HG03521 (cell line): ENCODE data around the gene DOCK4.

Experiments used
- ATAC-seq: cut with Tn5 transposase; IDR thresholded peaks from one replicate; pipeline ENCODE4 v1.9.1; 2021; ENCODE audit warnings: mild to moderate bottlenecking, moderate library complexity; ENCODE audit not compliant: unreplicated experiment

DOCK4 gene

DNA sequence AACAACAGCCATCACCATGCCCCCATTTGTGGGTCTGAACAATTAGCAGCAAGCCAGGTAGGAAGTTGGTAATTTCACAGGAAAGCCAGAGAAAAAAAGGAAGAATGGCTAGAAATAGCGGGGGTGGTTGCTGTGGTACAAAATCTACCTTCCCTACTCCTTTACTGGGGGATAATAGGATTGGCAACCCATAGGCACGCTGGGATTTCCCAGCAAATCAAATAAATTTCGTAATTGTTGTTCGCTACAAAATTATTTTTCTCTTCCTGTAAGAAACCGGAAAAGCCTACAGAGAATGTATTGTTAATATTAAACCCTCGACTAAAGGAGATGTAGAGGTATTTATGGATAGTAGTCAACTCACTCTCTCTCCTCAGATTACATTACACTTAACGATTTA lies 123.9 kb downstream of the DOCK4 start:
- ATAC-seq: no peak

DNA sequence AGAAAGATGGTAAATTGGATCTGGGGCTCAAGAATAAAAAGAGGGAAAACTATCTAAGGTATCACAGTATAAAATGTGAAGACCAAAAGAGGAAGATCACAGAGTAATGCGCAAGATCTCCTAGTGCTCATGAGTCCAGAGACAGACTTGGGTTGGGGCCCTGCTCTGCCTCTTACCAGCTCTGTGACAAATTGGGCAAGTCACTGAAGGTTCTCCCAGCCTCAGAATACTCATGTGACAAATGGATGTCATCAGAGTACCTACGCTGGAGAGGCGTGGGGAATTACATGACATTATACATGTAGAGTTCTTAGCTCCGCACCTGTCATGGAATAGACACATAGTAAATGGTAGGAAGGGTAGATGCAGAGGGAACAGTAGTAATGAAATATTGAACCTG lies 124.4 kb downstream of the DOCK4 start:
- ATAC-seq: no peak

DNA sequence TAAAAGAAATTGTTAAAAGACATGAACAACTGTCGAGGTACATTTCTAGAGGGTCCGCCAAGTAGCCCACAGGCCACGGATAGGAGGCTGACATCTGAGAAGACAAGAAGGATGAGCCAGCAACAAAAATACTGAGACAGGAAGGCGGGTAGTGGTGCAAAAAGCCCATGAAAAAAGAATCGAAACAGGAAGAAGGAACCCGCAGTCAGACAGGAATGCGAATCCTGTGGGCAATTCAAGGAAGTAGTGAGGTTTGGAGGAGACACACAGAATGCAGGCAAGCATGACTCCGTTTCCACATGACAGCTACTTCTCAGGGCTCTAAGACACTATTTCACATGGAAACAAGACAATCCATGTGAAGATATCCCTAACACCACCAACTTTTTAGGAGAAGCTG lies 125.2 kb downstream of the DOCK4 start:
- peak; percentile 33 for ATAC-seq

DNA sequence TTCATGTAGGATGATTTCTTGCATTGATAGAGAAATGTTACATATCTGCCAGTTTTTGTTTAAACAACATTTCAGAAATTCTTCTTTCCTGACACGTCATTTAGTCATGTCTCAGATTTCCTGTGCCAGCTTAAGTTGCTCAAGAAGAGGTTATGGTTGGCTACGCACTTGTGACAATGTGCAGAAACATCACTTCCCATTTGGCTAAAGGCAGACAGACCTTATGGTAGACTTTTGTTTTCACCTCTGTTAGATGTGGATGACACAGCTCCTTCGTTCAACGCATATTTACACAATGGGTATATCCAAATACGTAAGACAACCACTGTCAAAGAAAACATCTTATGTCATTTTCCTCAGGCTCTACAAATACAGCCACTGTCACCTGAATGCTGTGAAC lies 125.8 kb downstream of the DOCK4 start:
- ATAC-seq: peak; percentile 81

DNA sequence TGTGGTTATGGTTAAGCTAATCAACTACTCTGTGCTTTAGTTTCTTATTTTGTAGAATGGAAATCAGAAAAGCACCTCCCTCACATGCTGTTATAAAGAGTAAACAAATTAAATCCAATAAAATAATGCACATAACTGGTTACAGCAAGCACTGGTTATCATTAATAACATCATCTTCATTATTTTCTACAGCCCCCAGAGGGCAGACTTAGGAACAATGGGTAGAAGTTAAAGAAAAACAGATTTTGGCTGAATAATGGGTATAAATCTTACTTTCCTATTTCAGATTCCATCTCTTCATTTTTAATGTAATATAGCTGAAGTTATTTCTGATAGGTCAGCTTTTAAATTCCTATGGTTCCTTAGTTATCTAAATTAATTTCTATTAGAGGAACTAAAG lies 126.5 kb downstream of the DOCK4 start:
- no peak for ATAC-seq

DNA sequence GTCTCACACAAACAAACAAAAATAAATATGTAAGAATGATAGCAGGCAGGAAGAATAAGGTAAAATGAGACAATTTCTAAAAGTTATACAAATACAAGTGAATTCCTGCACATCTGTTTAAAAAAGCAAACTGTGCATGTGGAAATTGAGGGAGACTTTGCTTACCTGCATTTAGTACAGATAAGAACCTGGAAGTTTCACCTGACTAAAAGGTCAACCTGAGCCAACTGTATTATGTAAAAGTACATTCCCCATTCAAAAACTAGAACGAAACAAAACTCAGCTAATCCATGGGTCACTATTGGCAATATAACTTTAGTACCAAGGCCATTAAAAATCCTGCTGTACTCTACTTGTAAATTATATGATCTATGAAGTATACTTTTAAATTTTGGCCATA lies 127.1 kb downstream of the DOCK4 start:
- ATAC-seq: no peak

DNA sequence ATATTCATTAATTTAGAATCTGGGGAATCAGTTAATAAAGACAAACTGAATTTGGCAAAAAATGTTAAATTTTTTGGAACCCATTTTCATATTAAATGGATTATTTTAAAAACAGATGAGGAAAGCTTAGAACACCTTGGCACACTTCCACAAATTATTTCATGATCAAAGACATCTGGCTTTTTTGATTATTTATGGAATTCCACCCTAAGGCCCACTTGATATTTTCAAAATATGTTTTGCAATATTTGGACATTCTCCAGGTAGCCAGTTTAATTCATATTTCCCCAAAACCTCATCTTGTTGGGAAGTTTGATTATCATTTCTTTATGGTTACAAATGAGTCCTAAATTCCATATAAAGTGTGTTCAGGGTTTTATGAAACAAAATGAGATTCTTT lies 129.9 kb downstream of the DOCK4 start:
- ATAC-seq: no peak

DNA sequence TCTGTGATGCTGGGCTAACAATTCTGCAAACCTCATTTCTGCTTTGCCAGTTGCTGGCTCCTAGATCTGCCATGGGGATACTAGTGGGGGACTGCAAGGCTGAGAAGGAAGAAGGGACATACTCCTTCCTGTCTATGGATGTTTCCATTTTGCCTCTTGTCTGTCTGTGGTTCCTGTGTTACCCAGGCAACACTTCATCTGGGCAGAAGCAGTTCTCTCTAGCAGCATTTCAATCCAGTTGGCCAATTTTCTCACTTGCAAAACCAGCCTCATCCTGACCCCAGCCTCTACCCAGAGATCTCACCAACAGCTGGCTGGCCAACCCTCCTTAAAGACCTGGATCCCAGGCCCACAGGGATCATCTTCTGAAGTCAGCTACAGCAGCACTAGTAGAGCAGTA lies 131.7 kb downstream of the DOCK4 start:
- no peak for ATAC-seq

DNA sequence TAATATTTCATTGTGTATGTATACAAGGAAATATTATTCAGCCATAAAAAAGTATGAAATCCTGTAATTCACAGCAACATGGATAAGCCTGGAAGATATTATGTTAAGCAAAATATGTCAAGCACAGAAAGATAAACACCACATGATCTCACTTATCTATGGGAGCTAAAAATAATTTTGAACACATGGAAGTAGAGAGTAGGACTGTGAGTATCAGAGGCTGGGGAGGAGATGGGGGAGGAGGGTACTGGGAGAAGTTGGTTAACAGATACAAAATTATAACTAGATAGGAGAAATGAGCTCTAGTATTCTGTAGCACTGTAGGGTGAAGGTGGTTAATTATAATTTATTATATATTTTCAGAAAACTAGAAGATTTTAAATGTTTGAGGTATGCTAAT lies 132.7 kb downstream of the DOCK4 start:
- ATAC-seq: no peak

DNA sequence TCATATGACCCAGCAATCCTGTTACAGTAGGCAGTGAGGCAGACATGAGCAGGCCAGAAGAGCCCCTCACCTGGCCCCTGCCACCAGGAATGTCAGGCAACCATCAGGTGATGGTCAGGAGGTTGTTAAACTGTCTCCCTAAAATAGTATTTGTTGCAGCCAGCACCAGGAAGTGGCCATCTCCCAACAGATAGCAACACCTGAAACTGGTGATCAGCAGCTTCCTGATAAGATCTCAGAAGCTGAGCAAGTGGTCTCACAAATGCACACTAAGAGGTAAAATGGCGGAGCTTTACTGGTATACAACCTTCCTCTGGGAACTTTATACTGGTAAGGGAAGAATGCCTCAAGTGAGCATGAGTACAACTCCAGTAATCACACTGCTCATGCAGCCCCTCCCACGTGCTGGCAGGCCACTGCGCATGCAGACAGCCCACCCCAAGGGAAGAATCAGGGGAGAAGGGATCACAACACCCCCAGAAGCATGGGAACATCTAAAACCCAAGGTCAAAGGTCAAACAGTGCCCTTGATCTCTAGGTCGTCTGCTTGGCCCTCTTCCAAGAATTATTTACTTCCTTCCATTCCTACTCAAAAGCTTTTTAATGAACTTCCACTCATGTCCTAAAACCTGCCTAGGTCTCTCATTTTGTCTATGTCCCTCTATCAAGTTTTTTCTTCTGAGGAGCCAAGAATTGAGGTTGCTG lies 133.5 kb downstream of the DOCK4 start:
- no peak for ATAC-seq

DNA sequence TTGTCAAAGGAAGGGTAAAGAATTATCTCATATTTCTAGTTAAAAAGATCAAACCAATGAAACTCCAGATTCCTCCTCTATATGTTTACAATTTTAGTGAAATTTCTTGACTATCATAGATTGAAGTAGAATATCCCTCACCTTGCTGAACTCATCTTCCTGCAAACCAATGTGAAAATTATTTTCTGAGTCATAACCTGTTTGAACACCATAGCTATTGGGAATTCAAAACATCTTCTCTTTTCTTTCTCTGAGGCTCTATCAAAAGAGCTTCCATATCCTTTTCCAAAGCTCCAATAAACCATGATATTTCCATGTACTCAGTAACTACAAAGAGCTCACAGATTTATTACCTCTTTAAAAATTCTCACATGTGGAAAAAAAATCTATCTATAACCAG lies 134.3 kb downstream of the DOCK4 start:
- ATAC-seq: no peak

DNA sequence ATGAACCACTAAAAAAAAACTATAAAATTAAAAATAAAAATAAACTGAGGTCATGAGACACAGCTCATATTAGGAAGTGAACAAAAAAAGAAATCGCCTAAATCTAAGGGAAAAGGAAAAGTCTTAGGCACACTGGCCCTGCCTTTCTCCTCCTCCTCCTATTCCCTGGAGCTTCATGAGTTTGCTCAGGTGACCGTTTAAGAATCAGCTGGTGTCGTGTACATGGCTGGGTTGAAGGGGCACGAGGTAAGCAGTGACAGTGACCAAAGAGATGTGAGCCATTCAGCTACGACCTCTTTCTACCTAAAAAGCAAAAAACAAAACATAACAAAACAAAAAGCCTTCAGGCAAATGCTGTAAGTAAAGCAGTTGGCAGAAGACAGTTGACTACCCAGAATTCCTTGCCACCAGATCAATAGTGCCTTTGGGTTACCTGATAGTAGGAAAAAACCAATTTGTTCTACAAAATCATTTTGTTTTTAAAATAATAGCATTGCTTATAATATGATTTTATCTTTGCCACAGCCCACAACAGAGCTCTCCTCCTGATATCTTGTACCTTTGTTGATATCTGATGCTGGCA lies 135.4 kb downstream of the DOCK4 start:
- no peak for ATAC-seq

DNA sequence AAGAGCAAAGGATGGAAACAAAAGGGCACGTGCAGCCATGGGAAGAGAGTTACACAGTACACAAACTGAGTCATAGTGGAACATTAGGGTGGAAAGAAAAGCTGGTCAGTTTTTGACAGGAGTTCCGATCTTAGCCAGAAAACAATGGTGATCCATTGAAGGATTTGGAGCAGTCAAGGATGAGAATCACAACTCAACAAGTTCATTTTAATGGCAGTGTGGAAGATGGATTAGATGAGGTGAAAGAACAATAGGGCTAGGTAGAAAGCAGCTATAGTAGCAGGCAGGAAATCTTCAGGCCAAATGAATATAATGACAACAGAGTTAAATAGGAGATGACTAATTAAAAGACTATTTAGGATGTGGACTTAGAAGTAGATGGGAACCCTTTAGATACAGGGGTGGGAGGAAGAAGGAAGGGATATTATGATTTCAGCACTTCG lies 136.3 kb downstream of the DOCK4 start:
- ATAC-seq: no peak

DNA sequence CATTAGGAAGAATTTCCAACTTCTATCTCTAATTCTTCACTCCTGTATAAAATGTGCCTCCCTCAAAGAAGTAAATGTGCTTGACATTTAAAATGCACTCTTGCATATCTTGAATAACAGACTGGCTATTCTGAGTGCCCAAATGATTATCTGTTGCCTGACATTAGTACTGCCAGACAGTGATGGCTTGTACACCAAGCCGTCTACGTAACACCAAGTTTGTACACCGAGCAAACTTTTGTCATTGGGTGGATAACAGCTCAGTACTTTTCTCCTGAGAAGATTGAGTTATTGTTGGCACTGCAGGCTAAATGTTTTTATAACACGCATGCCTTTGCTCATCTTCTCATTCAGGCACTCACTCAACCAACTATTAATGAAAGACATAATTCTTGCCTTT lies 137.2 kb downstream of the DOCK4 start:
- no peak for ATAC-seq

DNA sequence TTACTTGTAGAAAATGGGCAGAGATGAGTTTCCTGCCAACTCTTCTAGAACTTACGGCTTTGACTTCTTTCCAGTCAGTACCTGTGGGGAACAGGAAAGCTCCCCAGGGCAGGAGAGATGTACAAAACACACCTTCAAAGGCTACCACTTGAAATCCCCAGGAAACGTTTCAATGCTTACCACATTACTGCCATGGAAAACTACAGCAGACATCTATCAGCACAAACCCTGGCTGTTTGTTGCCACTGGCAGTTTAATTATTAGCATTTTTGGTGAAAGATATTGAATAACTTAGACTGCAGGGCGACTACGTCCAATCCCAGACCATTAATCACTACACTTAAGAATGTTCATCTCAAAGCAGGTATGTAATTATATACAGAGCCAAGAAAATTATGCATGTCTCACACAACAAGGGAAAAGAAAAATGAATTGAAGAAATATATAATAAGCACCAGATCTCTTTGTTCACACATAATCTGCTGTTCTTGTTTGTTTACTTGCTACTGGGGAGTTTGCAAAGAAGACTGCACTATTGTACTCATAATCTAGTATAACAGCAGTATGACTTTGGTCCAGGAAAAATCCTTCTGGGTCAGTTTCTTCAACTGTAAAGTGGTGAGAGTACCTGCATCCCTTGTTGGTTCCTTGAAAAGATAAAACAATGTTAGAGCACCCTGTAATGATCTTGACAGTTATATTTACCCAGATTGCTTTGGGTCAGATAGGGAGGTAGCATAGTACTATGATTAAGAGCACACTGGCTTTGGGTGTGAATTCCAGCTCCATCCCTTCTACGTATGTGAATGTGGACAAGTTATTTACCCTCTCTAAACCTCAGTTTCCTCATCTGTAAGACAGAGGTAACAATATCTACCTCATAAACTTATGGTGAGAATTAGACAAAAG lies 138.3 kb downstream of the DOCK4 start:
- ATAC-seq: no peak

DNA sequence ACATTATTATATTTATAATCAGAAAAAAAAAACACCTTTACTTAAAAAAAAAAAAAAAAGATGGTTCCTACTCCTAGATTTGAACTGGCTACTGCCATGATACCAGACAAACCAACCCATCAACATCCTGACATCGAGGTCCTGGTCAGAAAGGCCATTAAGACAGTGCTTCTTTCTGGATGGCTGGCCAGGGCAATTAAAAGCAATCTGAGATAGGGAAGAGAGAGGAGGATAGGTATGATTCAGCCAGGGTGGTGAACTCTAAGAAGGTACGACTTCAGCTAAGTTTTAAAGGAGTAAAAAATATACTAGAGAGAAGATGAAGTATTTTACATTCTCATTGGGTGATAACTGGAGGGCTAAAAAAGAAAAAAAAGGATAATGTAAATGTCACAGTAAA lies 139.0 kb downstream of the DOCK4 start:
- no peak for ATAC-seq

DNA sequence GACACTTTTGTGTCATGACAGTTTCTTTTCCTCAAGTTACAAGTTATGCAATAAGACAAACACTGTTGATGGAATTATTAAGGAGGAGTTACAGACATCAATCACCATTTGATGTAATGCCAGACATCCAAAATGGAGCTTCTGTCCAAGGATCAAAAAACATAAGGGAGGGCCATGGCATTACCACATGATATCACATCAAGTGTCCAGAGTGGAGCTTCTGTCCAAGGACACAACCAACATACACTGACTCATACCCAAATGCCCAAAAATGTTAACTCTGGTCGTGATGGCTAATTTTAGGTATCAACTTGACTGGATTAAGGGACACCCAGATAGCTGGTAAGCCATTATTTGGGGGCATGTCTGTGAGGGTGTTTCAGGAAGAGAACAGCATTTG lies 140.4 kb downstream of the DOCK4 start:
- no peak for ATAC-seq

DNA sequence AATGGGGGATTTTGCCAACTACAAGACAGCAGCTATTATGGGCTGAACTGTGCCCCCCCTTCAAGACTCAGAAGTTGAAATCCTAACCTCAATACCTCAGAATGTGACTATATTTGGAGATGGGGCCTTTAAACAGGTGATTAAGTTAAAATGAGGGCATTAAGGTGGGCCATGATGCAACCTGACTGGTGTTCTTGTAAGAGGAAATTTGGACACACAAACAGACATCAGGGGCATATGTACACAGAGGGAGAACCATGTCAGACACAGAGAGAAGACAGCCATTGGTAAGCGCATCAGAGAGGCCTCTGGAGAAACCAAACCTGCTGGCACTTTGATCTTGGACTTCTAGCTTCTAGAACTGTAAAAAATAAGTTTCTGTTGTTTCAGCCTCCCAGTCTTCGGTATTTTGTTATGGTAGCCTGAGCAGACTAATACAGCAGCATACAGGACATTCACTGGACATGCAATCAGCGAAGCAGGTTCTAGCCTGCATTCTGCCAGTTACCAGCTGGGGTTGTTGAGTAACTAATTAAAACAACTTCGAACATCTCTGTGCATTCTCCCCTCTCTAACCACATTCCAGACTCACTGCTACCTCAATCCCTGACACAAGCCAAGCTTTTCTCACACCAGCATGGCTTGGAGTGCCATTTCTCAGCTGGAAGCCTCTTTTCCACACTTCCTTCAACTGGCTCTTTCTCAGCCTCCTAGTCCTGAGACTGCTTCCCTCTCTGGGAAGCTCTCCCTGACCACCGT lies 141.4 kb downstream of the DOCK4 start:
- ATAC-seq: no peak

DNA sequence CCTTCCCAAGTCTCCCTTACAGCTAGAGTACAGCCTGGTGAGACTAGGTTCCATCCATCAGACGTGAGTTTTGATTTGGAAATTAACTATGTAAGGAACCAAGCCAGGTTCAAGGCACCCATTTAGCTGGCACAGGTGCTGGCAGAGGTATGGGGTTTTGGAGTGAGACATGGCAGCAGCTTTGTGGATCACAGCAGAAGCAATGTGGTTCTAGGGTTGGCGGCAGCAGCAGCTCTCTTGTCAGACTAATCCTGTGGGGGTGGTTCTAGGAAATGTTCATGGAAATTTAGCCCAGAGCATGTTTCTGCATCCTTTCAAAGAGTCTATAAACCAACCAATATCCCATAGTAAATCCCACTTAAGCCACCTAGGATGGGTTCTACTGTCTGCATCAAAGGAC lies 142.2 kb downstream of the DOCK4 start:
- no peak for ATAC-seq

DNA sequence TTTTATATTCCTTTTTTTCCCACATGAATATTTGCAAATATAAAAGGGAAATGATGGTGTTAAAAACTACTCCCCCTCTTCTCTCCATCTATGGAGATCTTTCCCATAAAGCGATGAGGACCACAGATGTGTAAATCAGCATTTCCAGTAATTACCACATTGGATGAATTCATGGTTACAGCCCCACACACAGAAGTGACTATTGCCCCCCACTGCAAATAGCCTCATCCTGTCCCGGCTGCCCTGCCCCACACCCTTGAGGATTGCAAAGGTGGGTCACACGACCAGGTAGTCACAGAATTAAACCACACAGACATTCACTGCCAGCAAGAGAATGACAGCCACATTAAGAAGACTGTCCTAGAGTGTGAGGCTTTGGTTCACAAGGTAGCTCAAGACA lies 145.1 kb downstream of the DOCK4 start:
- no peak for ATAC-seq

DNA sequence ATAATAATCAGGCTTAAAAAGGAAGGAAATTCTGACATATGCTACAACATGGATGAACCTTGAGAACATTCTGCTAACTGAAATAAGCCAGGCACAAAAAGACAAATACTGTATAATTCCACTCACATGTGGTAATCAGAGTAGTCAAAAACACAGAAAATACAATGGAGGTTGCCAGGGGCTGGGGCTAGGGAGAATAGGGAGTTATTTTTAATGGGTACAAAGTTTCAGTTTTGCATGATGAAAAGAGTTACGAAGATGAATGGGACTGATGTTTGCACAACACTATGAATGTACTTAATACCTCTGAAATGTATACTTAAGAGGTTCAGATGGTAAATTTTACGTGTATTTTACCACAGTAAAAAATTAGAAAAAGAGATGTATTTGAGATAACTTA lies 145.6 kb downstream of the DOCK4 start:
- no peak for ATAC-seq
